ENCODE measurements around the gene SLC1A1.

The SLC1A1 gene

GRCh38 chr9:4475301-4475700, 15.0 kb upstream of the SLC1A1 start:
- H3K27ac ChIP-seq, result no peak overlapping the region
- TF ChIP-seq, protein P1, sequence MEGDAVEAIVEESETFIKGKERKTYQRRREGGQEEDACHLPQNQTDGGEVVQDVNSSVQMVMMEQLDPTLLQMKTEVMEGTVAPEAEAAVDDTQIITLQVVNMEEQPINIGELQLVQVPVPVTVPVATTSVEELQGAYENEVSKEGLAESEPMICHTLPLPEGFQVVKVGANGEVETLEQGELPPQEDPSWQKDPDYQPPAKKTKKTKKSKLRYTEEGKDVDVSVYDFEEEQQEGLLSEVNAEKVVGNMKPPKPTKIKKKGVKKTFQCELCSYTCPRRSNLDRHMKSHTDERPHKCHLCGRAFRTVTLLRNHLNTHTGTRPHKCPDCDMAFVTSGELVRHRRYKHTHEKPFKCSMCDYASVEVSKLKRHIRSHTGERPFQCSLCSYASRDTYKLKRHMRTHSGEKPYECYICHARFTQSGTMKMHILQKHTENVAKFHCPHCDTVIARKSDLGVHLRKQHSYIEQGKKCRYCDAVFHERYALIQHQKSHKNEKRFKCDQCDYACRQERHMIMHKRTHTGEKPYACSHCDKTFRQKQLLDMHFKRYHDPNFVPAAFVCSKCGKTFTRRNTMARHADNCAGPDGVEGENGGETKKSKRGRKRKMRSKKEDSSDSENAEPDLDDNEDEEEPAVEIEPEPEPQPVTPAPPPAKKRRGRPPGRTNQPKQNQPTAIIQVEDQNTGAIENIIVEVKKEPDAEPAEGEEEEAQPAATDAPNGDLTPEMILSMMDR (conservative IDR thresholded peaks at IDR 0.05), result no peak

DNA sequence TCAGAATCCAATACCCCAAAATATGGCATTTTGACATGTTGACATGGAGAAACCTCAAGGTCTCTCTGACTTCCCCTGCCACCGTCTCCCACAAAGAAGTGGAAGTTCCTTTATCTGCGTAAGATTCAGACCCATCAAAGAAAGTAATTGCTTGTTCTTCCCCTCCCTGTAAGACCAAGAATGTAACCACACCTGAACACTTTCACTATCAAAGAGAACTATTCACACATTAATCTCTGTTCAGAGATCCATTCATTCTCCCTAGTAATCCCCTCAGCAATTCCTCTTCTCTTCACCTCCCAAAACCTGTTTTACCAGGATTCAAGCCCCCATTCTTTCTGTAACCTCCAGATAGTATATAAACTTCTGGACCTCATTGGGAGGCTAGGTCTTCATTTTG, 4.1 kb upstream of the SLC1A1 start:
- H3K27ac ChIP-seq, result no peak overlapping the region
- TF ChIP-seq, protein P1 (conservative IDR thresholded peaks at IDR 0.05), result no peak

DNA sequence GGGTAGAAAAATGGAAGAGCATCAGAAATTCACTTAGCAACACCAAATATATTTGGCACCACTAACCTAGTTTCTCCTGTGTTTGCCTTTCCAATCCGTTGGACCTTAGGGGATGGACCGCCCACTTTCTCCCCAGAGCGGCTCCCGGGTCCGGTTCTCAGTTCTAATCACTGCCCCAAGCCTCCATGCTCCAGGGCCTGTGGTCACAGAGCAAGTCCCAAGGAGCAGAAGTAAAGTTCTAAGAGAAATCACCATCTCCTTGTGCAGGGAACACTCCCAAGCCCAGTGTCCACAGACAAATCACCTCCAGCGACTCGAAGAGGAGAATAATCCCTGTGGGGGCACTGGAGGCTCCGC, 728 bp upstream of the SLC1A1 start:
- TF ChIP-seq, protein P1 (conservative IDR thresholded peaks at IDR 0.05), result no peak
- H3K27ac ChIP-seq, result peak overlapping the region; percentile 78

GRCh38 chr9:4490705-4491625, 697 bp downstream of the SLC1A1 start:
- TF ChIP-seq, protein P1 (conservative IDR thresholded peaks at IDR 0.05), result no peak
- peak overlapping the region; percentile 78 for H3K27ac ChIP-seq

- H3K27ac ChIP-seq, result no peak overlapping the region; the same call in 1 of the 2 replicates
- TF ChIP-seq, protein P1 (conservative IDR thresholded peaks at IDR 0.05), result no peak
Measured at GRCh38 chr9:4491626-4491975, 1.3 kb downstream of the SLC1A1 start.

DNA sequence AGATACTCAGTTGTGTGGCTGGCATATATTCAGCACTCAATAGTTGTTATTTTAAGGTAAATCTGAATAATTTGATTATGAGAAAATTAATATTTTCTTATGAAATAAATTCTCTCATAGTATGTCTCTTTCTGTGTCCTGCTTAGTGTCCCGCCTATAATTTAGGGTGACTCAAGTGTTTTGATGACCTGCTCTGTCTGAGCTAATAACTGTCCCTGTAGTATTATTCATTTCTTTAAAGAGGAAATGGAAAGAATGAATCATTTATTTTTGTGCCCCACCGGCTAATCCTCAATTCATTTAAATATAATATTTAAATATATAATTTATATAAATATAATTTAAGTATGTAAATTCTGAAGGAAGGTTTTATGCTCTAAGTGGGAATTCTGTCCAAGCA, 4.1 kb downstream of the SLC1A1 start:
- TF ChIP-seq, protein P1 (conservative IDR thresholded peaks at IDR 0.05), result no peak
- no peak overlapping the region for H3K27ac ChIP-seq

- TF ChIP-seq, protein P1 (conservative IDR thresholded peaks at IDR 0.05), result no peak
- no peak overlapping the region for H3K27ac ChIP-seq
Measured at GRCh38 chr9:4494806-4495205, 4.5 kb downstream of the SLC1A1 start.
